HL-60 (cell line): ENCODE data around the gene RUNX3.
A peak's percentile ranks its signal among the peaks of the same experiment; 100 is the strongest.

Experiments
- DNase-seq, 2 experiments: peaks; one replicate each; pipeline ENCODE4 v3.0.0-alpha.2; 2010 to 2020; ENCODE audit warnings: low read depth in 1 of 2, low spot score in 1 of 2
- H3K27ac ChIP-seq: fragments of 250-450 bp; sonication (Bioruptor Pico); replicated peaks from 2 replicates; pipeline ENCODE4 v1.5.1; 2020; ENCODE audit warnings: mild to moderate bottlenecking, moderate library complexity
- H3K27me3 ChIP-seq: fragments of 250-450 bp; sonication (Bioruptor Pico); 2 replicates; pipeline ENCODE4 v1.5.1; 2021; ENCODE audit warnings: mild to moderate bottlenecking, moderate library complexity; ENCODE audit not compliant: insufficient read depth, poor library complexity, severe bottlenecking
- H3K4me3 ChIP-seq: replicated peaks from 2 replicates; pipeline ENCODE4 v1.5.1; 2011; ENCODE audit warnings: mild to moderate bottlenecking, control low read depth, low read length; ENCODE audit not compliant: insufficient read depth
- GABPA ChIP-seq: IDR thresholded peaks from 2 replicates; pipeline ENCODE4 v1.6.1; 2012; ENCODE audit warnings: low read depth
- POLR2AphosphoS5 ChIP-seq: IDR thresholded peaks from 2 replicates; pipeline ENCODE4 v1.6.1; 2012; ENCODE audit warnings: low read depth
- REST ChIP-seq: IDR thresholded peaks from 2 replicates; pipeline ENCODE4 v1.6.1; 2012; ENCODE audit warnings: low read depth; ENCODE audit not compliant: insufficient replicate concordance
- SPI1 ChIP-seq: IDR thresholded peaks from 2 replicates; pipeline ENCODE4 v1.6.1; 2012; ENCODE audit warnings: low read depth, mild to moderate bottlenecking, borderline replicate concordance
- TF ChIP-seq, protein P1 (sequence below): IDR thresholded peaks from one replicate; pipeline ENCODE4 v1.5.1; 2011; ENCODE audit warnings: low read length, control low read depth, inconsistent platforms; ENCODE audit not compliant: insufficient read depth

Gene RUNX3

DNA sequence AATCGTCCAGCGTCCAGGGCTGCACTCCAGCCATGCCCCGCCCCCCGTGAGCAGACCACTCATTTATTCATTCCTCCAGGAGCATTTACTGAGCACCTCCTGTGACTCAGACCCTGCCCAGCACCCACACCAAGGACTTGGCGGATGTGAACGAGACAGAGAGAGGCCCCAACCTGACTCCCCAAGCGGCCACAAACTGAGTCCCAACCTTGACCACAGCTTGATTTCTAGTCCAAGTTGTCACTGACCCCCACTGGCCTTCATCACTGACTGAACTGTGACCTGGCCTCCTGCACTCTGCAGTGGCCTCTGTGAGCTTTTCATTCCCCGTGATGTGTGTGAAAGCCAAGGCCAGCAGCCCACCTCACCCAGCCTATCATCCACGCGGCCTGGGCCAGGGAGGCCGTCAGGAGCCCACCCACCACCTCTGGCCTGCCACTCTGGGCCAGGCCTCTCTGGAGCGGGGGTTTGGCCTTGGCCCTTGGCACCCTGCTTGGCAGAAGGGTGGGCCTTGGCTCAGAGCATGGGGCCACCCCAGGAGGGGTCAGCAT lies 19.3 kb upstream of the RUNX3 start:
- H3K27ac ChIP-seq, result no peak overlapping the region
- DNase-seq, result no peak
- H3K27me3 ChIP-seq, result no peaks in the 10 kb centered on the region
- no peak overlapping the region for H3K4me3 ChIP-seq
- TF ChIP-seq REST (no peak), SPI1 (no peak), POLR2AphosphoS5 (no peak)

- TF ChIP-seq GABPA (no peak), SPI1 (peak; percentile 4; the same call in 1 of the 2 replicates), POLR2AphosphoS5 (peak; percentile 41; the same call in 1 of the 2 replicates), REST (no peak)
- TF ChIP-seq, protein P1, sequence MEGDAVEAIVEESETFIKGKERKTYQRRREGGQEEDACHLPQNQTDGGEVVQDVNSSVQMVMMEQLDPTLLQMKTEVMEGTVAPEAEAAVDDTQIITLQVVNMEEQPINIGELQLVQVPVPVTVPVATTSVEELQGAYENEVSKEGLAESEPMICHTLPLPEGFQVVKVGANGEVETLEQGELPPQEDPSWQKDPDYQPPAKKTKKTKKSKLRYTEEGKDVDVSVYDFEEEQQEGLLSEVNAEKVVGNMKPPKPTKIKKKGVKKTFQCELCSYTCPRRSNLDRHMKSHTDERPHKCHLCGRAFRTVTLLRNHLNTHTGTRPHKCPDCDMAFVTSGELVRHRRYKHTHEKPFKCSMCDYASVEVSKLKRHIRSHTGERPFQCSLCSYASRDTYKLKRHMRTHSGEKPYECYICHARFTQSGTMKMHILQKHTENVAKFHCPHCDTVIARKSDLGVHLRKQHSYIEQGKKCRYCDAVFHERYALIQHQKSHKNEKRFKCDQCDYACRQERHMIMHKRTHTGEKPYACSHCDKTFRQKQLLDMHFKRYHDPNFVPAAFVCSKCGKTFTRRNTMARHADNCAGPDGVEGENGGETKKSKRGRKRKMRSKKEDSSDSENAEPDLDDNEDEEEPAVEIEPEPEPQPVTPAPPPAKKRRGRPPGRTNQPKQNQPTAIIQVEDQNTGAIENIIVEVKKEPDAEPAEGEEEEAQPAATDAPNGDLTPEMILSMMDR, result no peak
- peak in 1 of 2 experiments; percentile 25 for DNase-seq
- H3K27me3 ChIP-seq, result no peaks in the 10 kb centered on the region
- H3K27ac ChIP-seq, result no peak overlapping the region
- no peak overlapping the region for H3K4me3 ChIP-seq
Observed at GRCh38 chr1:24948079-24948827, 18.2 kb upstream of the RUNX3 start.

- Histone ChIP-seq H3K4me3 (no peak overlapping the region), H3K27ac (no peak overlapping the region), H3K27me3 (no peaks in the 10 kb centered on the region)
- DNase-seq, result no peak
- TF ChIP-seq SPI1, result no peak
Observed at GRCh38 chr1:24946861-24947658, 17.0 kb upstream of the RUNX3 start.

- DNase-seq, result no peak
- H3K4me3 ChIP-seq, result no peak overlapping the region
- H3K27ac ChIP-seq, result no peak overlapping the region
- TF ChIP-seq POLR2AphosphoS5, result no peak
- TF ChIP-seq, protein P1, result no peak
- no peaks in the 10 kb centered on the region for H3K27me3 ChIP-seq
Observed at GRCh38 chr1:24945354-24946326, 15.6 kb upstream of the RUNX3 start.
